GM19397 (cell line): ENCODE data around the gene GFRA4.

Experiments
- ATAC-seq: cut with Tn5 transposase; IDR thresholded peaks from one replicate; pipeline ENCODE4 v1.9.1; 2021; ENCODE audit warnings: mild to moderate bottlenecking, moderate library complexity; ENCODE audit not compliant: unreplicated experiment

GFRA4 gene

DNA sequence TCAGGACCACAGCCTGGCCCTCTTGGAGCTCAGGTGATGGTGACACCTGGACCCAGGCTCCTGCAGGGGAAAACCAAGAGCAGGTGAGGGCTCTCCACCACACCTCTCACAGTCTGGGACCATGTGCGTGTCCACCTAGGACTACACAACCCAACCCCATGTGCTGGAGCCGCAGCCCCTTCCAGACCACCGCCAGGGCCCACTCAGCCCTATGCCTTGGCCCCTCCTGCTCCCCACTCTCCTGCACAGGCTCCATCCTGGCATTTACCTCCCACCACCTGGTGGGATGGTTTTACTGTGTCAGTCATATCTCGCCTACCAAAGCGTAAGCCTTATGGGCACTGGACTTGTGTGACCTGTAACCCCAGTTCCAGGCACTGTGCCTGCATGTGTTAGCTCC lies 31.7 kb upstream of the GFRA4 start:
- no peak for ATAC-seq

DNA sequence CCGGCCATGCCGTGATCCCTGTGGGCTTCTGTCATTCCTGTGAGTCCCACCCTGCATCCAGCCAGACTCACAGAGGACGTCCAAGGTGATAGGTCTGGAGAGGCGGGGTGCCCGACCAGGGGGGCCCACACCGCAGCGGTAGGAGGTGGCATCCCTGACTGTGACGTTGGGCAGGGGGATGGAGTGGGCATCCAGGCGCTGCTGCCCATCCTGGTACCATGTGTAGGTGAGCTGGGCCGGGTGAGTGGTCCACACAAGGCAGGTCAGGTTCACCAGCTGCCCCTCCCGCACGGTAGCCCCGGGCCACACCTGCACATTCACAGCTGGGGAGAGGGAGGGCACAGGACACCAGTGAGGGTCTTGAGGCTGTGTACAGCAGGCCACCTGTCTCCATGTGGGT lies 30.2 kb upstream of the GFRA4 start:
- ATAC-seq = no peak

- ATAC-seq = no peak
Observed at GRCh38 chr20:3692706-3693294, 29.6 kb upstream of the GFRA4 start.

DNA sequence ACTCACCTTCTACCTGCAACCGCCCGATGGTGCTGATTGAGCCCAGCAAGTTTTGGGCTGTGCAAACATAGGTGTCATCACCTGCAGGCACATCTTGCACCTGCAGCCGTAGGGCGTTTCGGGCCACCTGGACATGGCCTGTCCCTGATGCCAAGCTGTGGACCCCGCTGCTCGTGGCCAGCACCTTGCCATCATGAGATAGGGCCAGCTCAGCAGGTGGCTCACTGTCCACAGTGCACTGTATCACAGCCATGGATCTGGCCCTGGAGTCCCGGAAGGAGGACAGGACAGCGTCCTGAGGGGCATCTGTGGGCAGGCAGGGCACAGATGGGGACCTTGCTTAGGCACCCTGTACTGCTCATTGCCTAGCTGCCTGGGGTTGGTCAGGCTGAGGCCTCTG lies 28.7 kb upstream of the GFRA4 start:
- ATAC-seq = no peak

GRCh38 chr20:3691306-3691705 lies 28.1 kb upstream of the GFRA4 start:
- ATAC-seq = no peak

GRCh38 chr20:3690413-3690812 lies 27.2 kb upstream of the GFRA4 start:
- ATAC-seq = no peak

- ATAC-seq = no peak
Observed at GRCh38 chr20:3689978-3690377, 26.8 kb upstream of the GFRA4 start.

DNA sequence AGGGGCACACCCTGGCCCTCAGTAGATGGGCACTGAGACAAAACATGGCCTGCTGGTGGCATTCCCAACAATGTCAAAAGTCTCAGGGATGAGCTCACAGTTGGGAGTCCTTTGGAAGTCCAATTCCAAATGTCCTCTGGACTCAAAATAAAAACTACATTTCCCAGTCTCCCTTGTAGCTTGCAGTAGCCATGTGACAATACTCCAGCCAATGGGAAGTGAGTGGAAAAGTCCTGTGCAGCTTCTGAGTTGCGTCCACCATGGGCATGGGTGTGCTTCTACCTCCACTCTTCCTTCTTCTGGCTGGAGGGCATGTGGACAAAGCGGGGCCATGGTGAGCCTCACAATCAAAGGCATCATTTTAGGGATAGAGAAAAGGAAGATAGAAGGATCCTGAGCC lies 24.5 kb upstream of the GFRA4 start:
- ATAC-seq = no peak

DNA sequence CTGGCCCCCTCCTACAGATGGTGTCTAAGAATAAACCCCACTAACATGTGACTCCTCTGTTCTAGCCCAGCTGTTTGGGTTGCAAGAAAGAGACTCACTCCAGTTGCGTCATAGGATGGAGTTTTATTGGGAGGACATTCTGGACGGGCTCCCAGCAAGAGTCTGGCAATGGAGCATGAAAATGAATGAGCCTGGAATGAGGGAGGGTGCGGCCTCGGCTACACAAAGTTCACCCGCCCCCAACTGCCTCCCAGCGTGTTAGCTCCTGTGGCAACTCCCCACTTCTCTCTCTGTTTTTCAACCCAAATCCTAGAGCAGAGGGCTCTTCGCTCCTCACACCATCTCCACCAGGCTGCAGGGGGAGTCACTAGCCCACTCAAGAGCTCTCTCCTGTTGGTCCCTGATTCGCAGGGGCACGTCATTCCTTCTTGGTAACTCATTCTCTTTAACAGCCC lies 23.7 kb upstream of the GFRA4 start:
- no peak for ATAC-seq

GRCh38 chr20:3686421-3686820 lies 23.2 kb upstream of the GFRA4 start:
- no peak for ATAC-seq

DNA sequence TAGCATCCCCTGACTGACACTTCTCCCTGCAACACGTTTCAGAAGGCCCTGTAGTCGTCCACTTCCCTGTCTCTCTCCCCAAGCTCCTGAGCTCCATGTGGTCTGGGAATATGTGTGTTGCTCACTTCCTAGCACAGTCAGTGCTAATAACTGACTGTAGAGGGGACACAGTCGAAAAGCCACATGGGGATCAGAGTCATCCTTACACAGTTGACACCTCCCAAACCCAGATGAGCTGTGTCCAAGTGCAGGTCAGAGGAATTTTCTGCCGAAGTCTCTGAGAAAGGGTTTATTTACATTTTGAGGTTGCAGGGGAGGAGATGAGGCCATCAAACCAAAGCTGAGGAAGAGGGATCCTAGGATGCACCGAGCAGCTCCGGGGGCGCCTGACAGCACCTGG lies 22.1 kb upstream of the GFRA4 start:
- ATAC-seq = no peak

GRCh38 chr20:3681931-3682781 lies 19.0 kb upstream of the GFRA4 start, which contains the start of gene ADAM33:
ADAM33 (minus strand) TSS chr20:3682010; CDS start chr20:3682004, 6 bp downstream.
- ATAC-seq = no peak

GRCh38 chr20:3681352-3681930 lies 18.2 kb upstream of the GFRA4 start:
- no peak for ATAC-seq

DNA sequence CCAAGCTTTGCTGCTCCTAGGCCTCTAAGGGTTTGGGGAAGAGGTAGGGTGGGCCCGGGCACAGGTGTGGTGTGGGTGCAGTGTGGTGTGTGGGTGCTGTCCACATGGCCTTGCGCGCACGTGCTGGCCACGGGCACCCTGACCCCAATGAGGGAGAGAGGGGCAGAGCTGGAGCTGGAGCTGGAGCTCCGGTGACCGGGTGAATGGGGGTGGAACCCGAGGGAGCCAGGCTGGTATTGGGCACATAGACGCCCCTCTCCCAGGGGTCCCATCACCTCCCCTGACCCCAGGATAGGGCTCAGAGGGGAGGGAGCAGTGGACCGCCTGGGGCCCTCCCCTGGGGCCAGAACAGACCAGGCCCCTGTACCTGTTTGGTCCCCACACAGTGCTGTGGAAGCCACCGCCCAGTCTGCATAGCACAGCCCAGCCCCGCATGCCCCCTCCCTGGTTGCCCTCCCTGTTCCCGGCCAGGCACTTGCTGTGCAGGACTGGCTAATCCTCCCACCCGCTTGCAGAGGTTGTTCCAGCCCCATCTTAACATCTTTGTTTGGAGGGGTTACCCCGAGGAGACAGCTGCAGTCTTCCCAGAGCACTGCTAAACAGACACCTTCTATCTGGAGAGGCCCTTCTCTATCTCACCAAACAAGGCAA lies 17.6 kb upstream of the GFRA4 start:
- no peak for ATAC-seq

- ATAC-seq = no peak
Observed at GRCh38 chr20:3679749-3680700, 16.8 kb upstream of the GFRA4 start.

GRCh38 chr20:3678856-3679720 lies 15.9 kb upstream of the GFRA4 start:
- no peak for ATAC-seq

DNA sequence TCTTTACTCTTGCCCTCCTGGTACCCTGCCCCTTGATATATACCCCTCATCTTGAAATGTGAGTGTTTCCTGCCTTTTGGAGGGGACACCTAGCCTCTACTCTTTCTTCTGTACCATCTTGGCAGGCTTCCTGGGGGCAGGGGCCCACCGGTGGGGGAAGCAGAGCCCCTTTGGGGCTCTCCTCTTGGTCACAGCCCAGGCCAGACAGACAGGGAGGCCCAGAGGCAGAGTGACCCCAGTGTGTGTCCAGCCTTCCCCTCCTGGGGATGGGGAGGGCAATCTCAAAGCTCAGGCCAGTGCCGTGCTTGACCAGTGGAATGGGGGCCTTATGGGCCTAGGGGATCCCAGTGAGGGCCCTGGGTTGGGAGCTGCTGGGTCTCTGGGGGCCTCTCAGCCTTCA lies 15.0 kb upstream of the GFRA4 start:
- no peak for ATAC-seq

GRCh38 chr20:3677733-3678132 lies 14.5 kb upstream of the GFRA4 start:
- ATAC-seq = no peak
